Measurements from ENCODE around the gene CEP135.

GRCh38 chr4:56028165-56028564 lies 79.4 kb downstream of the CEP135 start:
- no peak for TF ChIP-seq CTCF (IDR thresholded peaks at IDR 0.05; ENCODE audit: borderline replicate concordance, extremely low read depth, low read length, poor library complexity, severe bottlenecking)
- no peak for TF ChIP-seq EZH2 (IDR thresholded peaks at IDR 0.05; ENCODE audit: borderline replicate concordance, low read depth, low read length, severe bottlenecking)
